ENCODE data around the gene ZFHX3. TPM values are rescaled to one million over a fixed set of nuclear protein-coding genes. Genes with fewer than 3 reads are reported as not detected.

Gene ZFHX3
- total and polyA plus RNA-seq, 10 of the 15 experiments (the other 5 are each of a cell fraction or from before 2014, with no cell fraction given), result 0.68 to 8.6 (median 2.0) TPM

- RAD21 ChIA-PET (ENCODE audit: unreplicated experiment), result interaction anchor here (0.6 kb wide), 1 partner anchor 149 kb away, joined by 4 read pairs; no protein-coding TSS in a partner anchor
- no peak overlapping the region for H3K4me3 ChIP-seq
- no peaks in the 10 kb centered on the region for H3K9me3 ChIP-seq (replicated peaks; ENCODE audit: control insufficient read depth, insufficient read depth, low read length)
- POLR2A ChIA-PET, result interaction anchor here (1.1 kb wide), 1 partner anchor 10 kb away, joined by 4 read pairs; no protein-coding TSS in a partner anchor
- in situ Hi-C loops (cut with MboI) (no loop called here), intact Hi-C loops (cut with micrococcal nuclease; ENCODE audit: unreplicated experiment) (no loop called here)
- no TSS peak for BruUV-seq (replicated peaks)
- TF ChIP-seq BCL3 (IDR thresholded peaks at IDR 0.05; ENCODE audit: borderline replicate concordance, insufficient read depth, low read depth, low read length, poor library complexity, severe bottlenecking) (no peak), PAX5 (IDR thresholded peaks at IDR 0.05; ENCODE audit: borderline replicate concordance, low read depth, low read length) (peak; percentile 50; the same call in 1 of the 2 replicates), EP300 (IDR thresholded peaks at IDR 0.05; ENCODE audit: borderline replicate concordance in 1 of 2, control insufficient read depth in 1 of 2, low read depth in 2 of 2, low read length in 2 of 2) (no peak), MTA2 (IDR thresholded peaks at IDR 0.05; ENCODE audit: low read depth) (no peak)
- no peak overlapping the region for H3K27ac ChIP-seq (ENCODE audit: control insufficient read depth, insufficient read depth)
- H2AFZ ChIP-seq (ENCODE audit: control insufficient read depth, low read depth, low read length), result no peak overlapping the region
- CTCF ChIA-PET, result interaction anchor here (1.1 to 1.4 kb wide), 2 partner anchors 9 to 191 kb away, joined by 3 to 4 read pairs; no protein-coding TSS in a partner anchor
- H4K20me1 ChIP-seq (ENCODE audit: control insufficient read depth, insufficient read depth), result no peaks in the 10 kb centered on the region; the same call in 1 of the 2 replicates
- no peaks in the 10 kb centered on the region for H3K27me3 ChIP-seq (replicated peaks in 1 of 2; ENCODE audit: control insufficient read depth in 2 of 2, insufficient read depth in 2 of 2, low read length in 1 of 2)
- H3K36me3 ChIP-seq (ENCODE audit: control insufficient read depth in 2 of 2, insufficient read depth in 2 of 2, low read length in 1 of 2), result no peaks in the 10 kb centered on the region
- no peak overlapping the region for H3K9ac ChIP-seq (ENCODE audit: control insufficient read depth, insufficient read depth, low read length)
- SMC1A ChIA-PET (ENCODE audit: uncharacterized antibody, unreplicated experiment), result no interaction called here
- DNase-seq (ENCODE audit: low read depth, low spot score), result no peak
- peaks cover under 1% of the 10 kb centered on the region; the same call in 1 of the 2 replicates for H3K79me2 ChIP-seq (ENCODE audit: control insufficient read depth, insufficient read depth, low read length)
- no peak overlapping the region for H3K4me2 ChIP-seq (ENCODE audit: control insufficient read depth, insufficient read depth)
- no peaks in the 10 kb centered on the region for H3K4me1 ChIP-seq (ENCODE audit: control insufficient read depth, insufficient read depth, low read length)
- FAIRE-seq, result no peak
- WGBS (ENCODE audit: insufficient coverage, insufficient replicate concordance, low lambda C conversion rate, missing lambda C conversion rate), result 71% methylated on average over 22 of the region's 22 CpGs
- no peak for ATAC-seq
These were observed 24.0 kb downstream of the ZFHX3 start for GRCh38 chr16:73023752-73024570.
